Activated CD8-positive, alpha-beta T cell treated with anti-CD3 and anti-CD28 coated beads for 36 hours (primary cell): Measurements from ENCODE around the gene MOBP. TPM values are rescaled to one million over a fixed set of nuclear protein-coding genes. Genes with fewer than 3 reads are reported as not detected.
"Not testable (repeated sequence)": the region's sequence is repeated elsewhere in the genome, so short reads cannot be mapped to it uniquely, and the experiment has no call there.

Experiments used
- ATAC-seq: fragments of 200-7000 bp; cut with Tn5 transposase; one replicate; pipeline ENCODE4 v1.10.0; 2021; ENCODE audit warnings: mild to moderate bottlenecking, moderate library complexity
- CTCF ChIA-PET: fragments of 350-600 bp; sonication (Branson Sonifier 250); formaldehyde crosslinking; loops from one replicate; lab custom pipeline; 2021; ENCODE audit warnings: antibody characterized with exemption; lab: Charles Lee
- POLR2A ChIA-PET: fragments of 350-600 bp; sonication (Branson Sonifier 250); formaldehyde crosslinking; loops from one replicate; lab custom pipeline; 2021; ENCODE audit warnings: antibody characterized with exemption; lab: Charles Lee
- DNase-seq: peaks from one replicate; pipeline ENCODE4 v3.0.0-alpha.2; 2020
- H3K27ac Mint-ChIP-seq: one replicate; pipeline ENCODE4 v1.8.0; 2021; ENCODE audit warnings: mild to moderate bottlenecking, mixed read lengths
- H3K27me3 Mint-ChIP-seq: one replicate; pipeline ENCODE4 v1.8.0; 2021; ENCODE audit warnings: mixed read lengths
- H3K36me3 Mint-ChIP-seq: one replicate; pipeline ENCODE4 v1.8.0; 2021; ENCODE audit warnings: low read depth, mixed read lengths
- H3K4me1 Mint-ChIP-seq: one replicate; pipeline ENCODE4 v1.8.0; 2021; ENCODE audit warnings: low read depth, mixed read lengths
- H3K4me3 Mint-ChIP-seq: one replicate; pipeline ENCODE4 v1.8.0; 2021; ENCODE audit warnings: mild to moderate bottlenecking, moderate library complexity, mixed read lengths
- H3K9me3 Mint-ChIP-seq: one replicate; pipeline ENCODE4 v1.8.0; 2021; ENCODE audit warnings: mixed read lengths
- intact Hi-C: fragments of 100-400 bp; cut with micrococcal nuclease; formaldehyde crosslinking; loops from one replicate; pipeline ENCODE4 v1.10.0; 2022
- total RNA-seq, 2 experiments: library from RNA; stranded (reverse); gene quantifications; one replicate each; pipeline ENCODE4 v1.2.3, GENCODE V29; 2021
- TF ChIP-seq, protein P1 (sequence below): fragments of 200-600 bp; IDR thresholded peaks from one replicate; pipeline ENCODE4 v1.8.0; 2022; ENCODE audit warnings: antibody characterized with exemption, mild to moderate bottlenecking

The MOBP gene
- not detected for total RNA-seq

DNA sequence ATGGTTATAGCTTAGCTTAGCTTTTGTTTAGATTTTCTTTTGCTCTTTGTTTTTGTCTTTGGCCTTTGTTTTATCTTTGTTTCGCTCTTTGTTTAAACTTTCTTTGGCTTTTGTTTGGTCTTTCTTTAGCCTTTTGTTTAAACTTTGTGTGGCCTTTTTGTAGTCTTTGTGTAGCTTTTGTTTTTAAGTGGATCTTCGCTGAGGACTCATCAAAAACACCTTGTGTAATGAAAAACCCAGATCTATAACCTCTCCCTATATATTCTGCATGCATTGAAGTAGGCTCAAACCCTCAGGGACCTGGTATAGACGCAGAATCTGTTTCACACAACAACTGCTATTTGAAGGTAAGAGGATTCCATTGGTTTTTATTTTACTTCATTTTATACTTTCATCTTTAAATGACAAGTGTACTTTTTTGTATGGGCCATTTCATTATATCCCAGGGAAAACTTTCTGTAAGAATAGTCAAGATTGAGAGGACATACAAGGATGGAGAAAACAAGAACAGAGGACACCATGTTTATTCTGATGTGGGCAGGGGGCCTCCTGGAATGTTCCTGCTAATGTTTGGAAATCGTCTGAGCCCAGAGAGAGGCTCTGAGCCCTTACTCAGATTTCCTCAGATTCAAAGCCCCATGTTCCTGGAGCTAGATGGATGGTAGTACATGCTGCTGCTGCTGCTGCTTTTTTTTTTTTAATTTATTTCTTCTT is at the start of gene MOBP:
Gene MOBP (plus strand): TSS at position 287 of the 714 bp plus-strand sequence. CDS start 34,390 bp downstream, outside the sequence.
- Mint-ChIP-seq H3K9me3 (no peaks in the 10 kb centered on the region), H3K36me3 (no peaks in the 10 kb centered on the region), H3K27ac (no peak within 1 kb of the TSS), H3K4me3 (no peak within 1 kb of the TSS), H3K27me3 (peaks cover 12% of the 10 kb centered on the region), H3K4me1 (no peaks in the 10 kb centered on the region)
- no peak for ATAC-seq
- intact Hi-C loops = no loop called here
- CTCF ChIA-PET = no interaction called here
- POLR2A ChIA-PET = no interaction called here
- TF ChIP-seq, protein P1, sequence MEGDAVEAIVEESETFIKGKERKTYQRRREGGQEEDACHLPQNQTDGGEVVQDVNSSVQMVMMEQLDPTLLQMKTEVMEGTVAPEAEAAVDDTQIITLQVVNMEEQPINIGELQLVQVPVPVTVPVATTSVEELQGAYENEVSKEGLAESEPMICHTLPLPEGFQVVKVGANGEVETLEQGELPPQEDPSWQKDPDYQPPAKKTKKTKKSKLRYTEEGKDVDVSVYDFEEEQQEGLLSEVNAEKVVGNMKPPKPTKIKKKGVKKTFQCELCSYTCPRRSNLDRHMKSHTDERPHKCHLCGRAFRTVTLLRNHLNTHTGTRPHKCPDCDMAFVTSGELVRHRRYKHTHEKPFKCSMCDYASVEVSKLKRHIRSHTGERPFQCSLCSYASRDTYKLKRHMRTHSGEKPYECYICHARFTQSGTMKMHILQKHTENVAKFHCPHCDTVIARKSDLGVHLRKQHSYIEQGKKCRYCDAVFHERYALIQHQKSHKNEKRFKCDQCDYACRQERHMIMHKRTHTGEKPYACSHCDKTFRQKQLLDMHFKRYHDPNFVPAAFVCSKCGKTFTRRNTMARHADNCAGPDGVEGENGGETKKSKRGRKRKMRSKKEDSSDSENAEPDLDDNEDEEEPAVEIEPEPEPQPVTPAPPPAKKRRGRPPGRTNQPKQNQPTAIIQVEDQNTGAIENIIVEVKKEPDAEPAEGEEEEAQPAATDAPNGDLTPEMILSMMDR = no peak
- DNase-seq = no peak

GRCh38 chr3:39418556-39419225 is 48.8 kb upstream of the MOBP start:
- H3K9me3 Mint-ChIP-seq, ATAC-seq, DNase-seq, H3K4me1 Mint-ChIP-seq, H3K27me3 Mint-ChIP-seq, H3K4me3 Mint-ChIP-seq, H3K27ac Mint-ChIP-seq, POLR2A ChIA-PET: not testable (repeated sequence)
- intact Hi-C loops = loop anchor here (5.0 kb wide), 1 partner anchor 79 kb away; no protein-coding TSS in a partner anchor
- peaks cover 17% of the 10 kb centered on the region for H3K36me3 Mint-ChIP-seq
- CTCF ChIA-PET = interaction anchor here (1.4 kb wide), 1 partner anchor 81 kb away, joined by 3 read pairs; no protein-coding TSS in a partner anchor

DNA sequence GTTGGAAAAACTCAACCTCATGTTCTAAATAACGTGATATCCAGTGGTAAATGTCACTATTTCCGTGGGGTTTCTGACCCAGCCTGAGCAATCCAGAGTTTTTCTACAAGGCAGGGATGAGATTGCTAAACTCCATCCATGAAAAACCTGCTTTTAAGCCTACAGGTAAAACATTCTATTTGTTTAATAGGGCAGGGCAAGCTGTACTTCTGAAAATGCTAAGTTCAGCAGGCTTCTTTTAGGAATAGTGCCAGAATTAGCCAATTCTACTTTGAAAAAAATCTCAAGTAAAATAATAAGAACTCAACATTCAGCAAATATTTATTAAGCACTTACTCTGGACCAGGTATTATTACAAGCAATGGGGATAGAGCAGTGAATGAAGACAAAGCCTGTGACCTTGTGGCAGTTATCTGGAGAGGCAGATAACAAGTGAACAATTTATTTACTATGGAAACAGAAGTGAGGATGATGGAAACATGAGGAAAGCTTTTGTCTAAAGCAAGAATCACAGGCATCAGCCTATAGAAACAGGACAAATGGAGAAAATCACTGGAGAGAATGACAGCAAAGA is 47.7 kb upstream of the MOBP start:
- POLR2A ChIA-PET = interaction anchor here (0.9 kb wide), 1 partner anchor 13 kb away, joined by 4 read pairs; the partner anchor contains the start of gene RPSA
- intact Hi-C loops = loop anchor here (5.0 kb wide), 1 partner anchor 77 kb away; no protein-coding TSS in a partner anchor
- Mint-ChIP-seq H3K36me3 (peaks cover 9% of the 10 kb centered on the region), H3K4me3 (no peak overlapping the region), H3K27ac (no peak overlapping the region), H3K9me3 (no peaks in the 10 kb centered on the region), H3K27me3 (no peaks in the 10 kb centered on the region), H3K4me1 (no peaks in the 10 kb centered on the region)
- CTCF ChIA-PET = interaction anchor here (0.9 to 1.4 kb wide), 2 partner anchors 13 to 79 kb away, joined by 3 to 4 read pairs; no protein-coding TSS in a partner anchor
- ATAC-seq (no peak), DNase-seq (no peak)
- TF ChIP-seq, protein P1 = no peak

DNA sequence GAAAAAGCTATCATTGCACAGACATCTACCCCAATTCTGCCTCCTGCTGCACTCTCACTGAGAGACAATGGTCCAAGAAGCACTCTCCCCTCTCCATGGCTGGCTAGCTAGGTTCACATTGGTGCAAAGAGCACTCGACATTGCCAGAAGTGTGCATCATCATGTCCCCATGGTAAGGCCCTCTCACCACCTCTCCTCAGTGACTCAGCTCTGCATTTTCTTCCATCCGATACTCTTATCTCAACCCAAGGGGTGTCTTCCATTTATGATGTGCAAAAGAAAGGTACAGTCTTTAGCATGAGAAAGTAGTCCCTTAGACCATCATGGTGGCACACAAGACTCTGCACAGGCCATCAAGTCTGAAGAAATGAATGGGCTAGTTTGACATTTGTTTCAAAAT is 46.9 kb upstream of the MOBP start:
- TF ChIP-seq, protein P1 = no peak
- Mint-ChIP-seq H3K9me3 (no peaks in the 10 kb centered on the region), H3K4me3 (no peak overlapping the region), H3K27me3 (no peaks in the 10 kb centered on the region), H3K27ac (no peak overlapping the region), H3K4me1 (no peaks in the 10 kb centered on the region), H3K36me3 (peaks cover 9% of the 10 kb centered on the region)
- ATAC-seq (no peak), DNase-seq (no peak)
- intact Hi-C loops = no loop called here
- POLR2A ChIA-PET = interaction anchor here (0.9 kb wide), 1 partner anchor 14 kb away, joined by 4 read pairs; the partner anchor contains the start of gene RPSA
- CTCF ChIA-PET = interaction anchor here (0.9 to 1.4 kb wide), 2 partner anchors 14 to 78 kb away, joined by 3 to 4 read pairs; no protein-coding TSS in a partner anchor

- H3K27me3 Mint-ChIP-seq = no peaks in the 10 kb centered on the region
- peaks cover 7% of the 10 kb centered on the region for H3K36me3 Mint-ChIP-seq
- no peak overlapping the region for H3K27ac Mint-ChIP-seq
- POLR2A ChIA-PET = interaction anchor here (0.6 to 4.3 kb wide), 2 partner anchors 9 to 950 kb away, joined by 3 to 32 read pairs; no protein-coding TSS in a partner anchor
- TF ChIP-seq, protein P1 = no peak
- DNase-seq (no peak), ATAC-seq (no peak)
- no peaks in the 10 kb centered on the region for H3K4me1 Mint-ChIP-seq
- no peak overlapping the region for H3K4me3 Mint-ChIP-seq
- intact Hi-C loops = no loop called here
- CTCF ChIA-PET = no interaction called here
- H3K9me3 Mint-ChIP-seq = no peaks in the 10 kb centered on the region
These were observed 44.0 kb upstream of the MOBP start for GRCh38 chr3:39423436-39423970.
